HEK293 (cell line): ENCODE results near the gene BDKRB2.

Experiments
- CTCF ChIA-PET: fragments of 350-600 bp; formaldehyde crosslinking; extraction: SDS; loops from one replicate; lab custom pipeline; 2021; ENCODE audit warnings: antibody characterized with exemption; lab: Yijun Ruan, JAX
- POLR2A ChIA-PET: fragments of 300-600 bp; formaldehyde crosslinking; extraction: SDS; loops from one replicate; lab custom pipeline; 2020; ENCODE audit warnings: antibody characterized with exemption, inconsistent platforms; lab: Yijun Ruan, JAX
- H3K27ac ChIP-seq: fragments of 200-500 bp; sonication (Bioruptor generic); 2 replicates; pipeline ENCODE4 v1.5.1; 2014; ENCODE audit warnings: low read depth, low read length, control low read depth, inconsistent platforms; ENCODE audit errors: extremely low read depth
- H3K36me3 ChIP-seq, 2 experiments: fragments of 200-500 bp in 1 of 2; sonication (Bioruptor generic) in 1 of 2; 1 replicate in 1 of 2; 2 replicates in 1 of 2; pipeline ENCODE4 v1.5.1; 2014 to 2017; ENCODE audit warnings: inconsistent platforms in 2 of 2, low read length in 2 of 2; ENCODE audit not compliant: control insufficient read depth in 2 of 2, insufficient read depth in 1 of 2
- H3K4me1 ChIP-seq: fragments of 200-500 bp; sonication (Bioruptor generic); 2 replicates; pipeline ENCODE4 v1.5.1; 2014; ENCODE audit warnings: mild to moderate bottlenecking, low read length, inconsistent platforms; ENCODE audit not compliant: control insufficient read depth, insufficient read depth
- H3K4me3 ChIP-seq: 2 replicates; pipeline ENCODE4 v1.5.1; 2011; ENCODE audit warnings: low read depth, mild to moderate bottlenecking, control low read depth, low read length, moderate library complexity
- H3K9me3 ChIP-seq: fragments of 200-500 bp; sonication (Bioruptor generic); 2 replicates; pipeline ENCODE4 v1.5.1; 2014; ENCODE audit warnings: low read depth, low read length, inconsistent platforms; ENCODE audit not compliant: control insufficient read depth, insufficient read depth
- BCL6B ChIP-seq: fragments of 450-650 bp; formaldehyde crosslinking; IDR thresholded peaks from 2 replicates; pipeline ENCODE4 v1.5.1; 2017; ENCODE audit warnings: missing biosample characterization, missing genetic modification characterization
- GLIS2 ChIP-seq: fragments of 450-650 bp; formaldehyde crosslinking; IDR thresholded peaks from 2 replicates; pipeline ENCODE4 v1.5.1; 2016; ENCODE audit warnings: missing biosample characterization, missing genetic modification characterization
- KLF1 ChIP-seq: fragments of 450-650 bp; formaldehyde crosslinking; IDR thresholded peaks from 2 replicates; pipeline ENCODE4 v1.5.1; 2016; ENCODE audit warnings: missing biosample characterization, missing genetic modification characterization
- PRDM1 ChIP-seq: fragments of 450-650 bp; formaldehyde crosslinking; IDR thresholded peaks from 2 replicates; pipeline ENCODE4; 2016; ENCODE audit warnings: missing biosample characterization, missing genetic modification characterization
- SP2 ChIP-seq: fragments of 450-650 bp; formaldehyde crosslinking; IDR thresholded peaks from 2 replicates; pipeline ENCODE4 v1.5.1; 2016; ENCODE audit warnings: missing biosample characterization, missing genetic modification characterization
- TCF7L2 ChIP-seq: IDR thresholded peaks from 2 replicates; pipeline ENCODE4 v1.6.1; 2011; ENCODE audit warnings: low read depth, mild to moderate bottlenecking, inconsistent platforms, low read length, moderate library complexity, borderline replicate concordance
- WT1 ChIP-seq: fragments of 450-650 bp; formaldehyde crosslinking; IDR thresholded peaks from 2 replicates; pipeline ENCODE4 v1.5.1; 2016; ENCODE audit warnings: missing biosample characterization, missing genetic modification characterization
- ZNF121 ChIP-seq: fragments of 450-650 bp; formaldehyde crosslinking; IDR thresholded peaks from 2 replicates; pipeline ENCODE4 v1.5.1; 2016; ENCODE audit warnings: missing biosample characterization, missing genetic modification characterization
- ZNF155 ChIP-seq: fragments of 450-650 bp; formaldehyde crosslinking; IDR thresholded peaks from 2 replicates; pipeline ENCODE4 v1.5.1; 2016; ENCODE audit warnings: missing biosample characterization, missing genetic modification characterization
- ZNF184 ChIP-seq: fragments of 450-650 bp; IDR thresholded peaks from 2 replicates; pipeline ENCODE4 v1.5.1; 2018; ENCODE audit warnings: missing biosample characterization, mild to moderate bottlenecking, missing genetic modification characterization
- ZNF2 ChIP-seq: fragments of 450-650 bp; formaldehyde crosslinking; IDR thresholded peaks from 2 replicates; pipeline ENCODE4 v1.5.1; 2016; ENCODE audit warnings: missing biosample characterization, missing genetic modification characterization
- ZNF223 ChIP-seq: fragments of 450-650 bp; formaldehyde crosslinking; IDR thresholded peaks from 2 replicates; pipeline ENCODE4 v1.5.1; 2016; ENCODE audit warnings: missing biosample characterization, missing genetic modification characterization
- ZNF239 ChIP-seq: fragments of 450-650 bp; formaldehyde crosslinking; IDR thresholded peaks from 2 replicates; pipeline ENCODE4 v1.5.1; 2016; ENCODE audit warnings: missing biosample characterization, missing genetic modification characterization
- ZNF335 ChIP-seq: fragments of 450-650 bp; formaldehyde crosslinking; conservative IDR thresholded peaks from 2 replicates; pipeline ENCODE4 v1.5.1; 2016; ENCODE audit warnings: missing biosample characterization, missing genetic modification characterization
- ZNF341 ChIP-seq: fragments of 450-650 bp; formaldehyde crosslinking; IDR thresholded peaks from 2 replicates; pipeline ENCODE4; 2016; ENCODE audit warnings: low read depth, missing biosample characterization, missing genetic modification characterization
- ZNF558 ChIP-seq: fragments of 450-650 bp; formaldehyde crosslinking; IDR thresholded peaks from 2 replicates; pipeline ENCODE4 v1.5.1; 2016; ENCODE audit warnings: missing biosample characterization, missing genetic modification characterization
- ZNF571 ChIP-seq: fragments of 450-650 bp; formaldehyde crosslinking; IDR thresholded peaks from 2 replicates; pipeline ENCODE4 v1.5.0; 2017; ENCODE audit warnings: missing biosample characterization, missing genetic modification characterization
- ZNF596 ChIP-seq: fragments of 450-650 bp; IDR thresholded peaks from 2 replicates; pipeline ENCODE4 v1.5.0; 2018; ENCODE audit warnings: missing biosample characterization, mild to moderate bottlenecking, missing genetic modification characterization, moderate library complexity
- ZNF600 ChIP-seq: fragments of 450-650 bp; formaldehyde crosslinking; IDR thresholded peaks from 2 replicates; pipeline ENCODE4 v1.5.1; 2016; ENCODE audit warnings: missing biosample characterization, missing genetic modification characterization
- ZNF624 ChIP-seq: fragments of 450-650 bp; formaldehyde crosslinking; IDR thresholded peaks from 2 replicates; pipeline ENCODE4 v1.5.1; 2017; ENCODE audit warnings: missing biosample characterization, missing genetic modification characterization
- ZNF645 ChIP-seq: fragments of 450-650 bp; formaldehyde crosslinking; IDR thresholded peaks from 2 replicates; pipeline ENCODE4; 2016; ENCODE audit warnings: missing biosample characterization, missing genetic modification characterization
- ZNF792 ChIP-seq: fragments of 450-650 bp; formaldehyde crosslinking; IDR thresholded peaks from 2 replicates; pipeline ENCODE4 v1.5.1; 2016; ENCODE audit warnings: missing biosample characterization, missing genetic modification characterization
- ZSCAN30 ChIP-seq: fragments of 450-650 bp; IDR thresholded peaks from 2 replicates; pipeline ENCODE4 v1.5.1; 2018; ENCODE audit warnings: missing biosample characterization, mild to moderate bottlenecking, missing genetic modification characterization, moderate library complexity
- TF ChIP-seq, protein P1 (sequence below): fragments of 450-650 bp; formaldehyde crosslinking; IDR thresholded peaks from 2 replicates; pipeline ENCODE4 v1.5.1; 2016; ENCODE audit warnings: missing biosample characterization, missing genetic modification characterization

Gene BDKRB2

DNA sequence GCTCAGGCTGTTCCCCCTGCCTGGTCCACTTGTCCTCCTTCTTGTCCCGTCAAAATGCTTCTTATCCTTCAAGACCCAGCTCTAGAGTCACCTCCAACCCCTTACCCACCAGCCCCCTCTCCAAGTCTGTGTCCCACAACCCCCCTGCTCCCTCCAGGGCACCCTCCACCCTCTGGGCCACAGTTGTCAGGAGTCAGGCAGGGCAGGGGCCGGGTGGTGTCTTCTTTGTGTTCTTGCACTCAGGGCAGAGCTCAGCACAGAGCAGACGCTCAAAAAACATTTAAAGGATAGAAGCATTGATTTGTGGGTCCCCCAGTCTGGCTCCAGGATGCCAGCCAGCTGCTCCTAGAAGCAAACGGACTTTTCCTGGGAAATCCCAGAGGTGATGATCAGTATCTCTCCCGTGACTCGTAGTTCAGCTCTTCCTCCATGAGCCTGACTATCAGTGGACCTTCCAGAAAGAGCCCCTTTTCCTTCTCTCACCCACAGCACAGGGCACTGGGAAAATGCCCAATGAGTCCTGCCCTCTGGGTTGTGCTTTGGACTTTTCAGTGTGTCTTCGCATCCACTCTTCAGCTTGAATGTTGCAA is 34.1 kb downstream of the BDKRB2 start (continued):
- no peak for TF ChIP-seq ZNF155 (tag by site-specific recombination)
- TF ChIP-seq ZNF624 = no peak
- TF ChIP-seq ZNF600 = no peak
- TF ChIP-seq ZNF2 (tag by site-specific recombination) = no peak
- TF ChIP-seq ZNF571 (tag by site-specific recombination) = no peak
- no peak for TF ChIP-seq ZNF341 (tag by site-specific recombination)
- TF ChIP-seq ZNF645 (tag by site-specific recombination) = no peak
- no peak for TF ChIP-seq ZNF335

- CTCF ChIA-PET = interaction anchor here (0.6 kb wide), 1 partner anchor 49 kb away, joined by 3 read pairs; no protein-coding TSS in a partner anchor
- no peak for TF ChIP-seq ZNF335
- TF ChIP-seq KLF1 (tag by site-specific recombination) = peak; percentile 44
- TF ChIP-seq ZSCAN30 (tag by site-specific recombination) = no peak
- TF ChIP-seq PRDM1 = no peak
- TF ChIP-seq TCF7L2 = no peak
- no peak for TF ChIP-seq SP2
- no peak for TF ChIP-seq GLIS2
- no peak for TF ChIP-seq ZNF792 (tag by site-specific recombination)
- 0 out of 2 replicates have a peak, but pooled peaks have one; percentile 22 for TF ChIP-seq WT1 (tag by site-specific recombination)
- no peak for TF ChIP-seq ZNF596 (tag by site-specific recombination)
- TF ChIP-seq ZNF121 = no peak
- no peak for TF ChIP-seq ZNF558
- TF ChIP-seq ZNF184 (tag by site-specific recombination) = no peak
- POLR2A ChIA-PET = no interaction called here
These were observed 35.1 kb downstream of the BDKRB2 start for GRCh38 chr14:96239711-96240141.

GRCh38 chr14:96240641-96241040 is 36.0 kb downstream of the BDKRB2 start:
- Histone ChIP-seq H3K4me1 (no peaks in the 10 kb centered on the region), H3K36me3 (no peaks in the 10 kb centered on the region), H3K9me3 (no peaks in the 10 kb centered on the region), H3K4me3 (no peak overlapping the region), H3K27ac (no peak overlapping the region)
- CTCF ChIA-PET = no interaction called here
- POLR2A ChIA-PET = interaction anchor here (0.6 to 0.7 kb wide), 2 partner anchors 133 to 675 kb away, joined by 3 read pairs; no protein-coding TSS in a partner anchor
- TF ChIP-seq ZNF239 (tag by site-specific recombination) = no peak

More at GRCh38 chr14:96239711-96240141, 35.1 kb downstream of the BDKRB2 start:
- H3K36me3 ChIP-seq = no peaks in the 10 kb centered on the region
- no peaks in the 10 kb centered on the region for H3K4me1 ChIP-seq
- H3K4me3 ChIP-seq = no peak overlapping the region
- no peak overlapping the region for H3K27ac ChIP-seq
- no peaks in the 10 kb centered on the region for H3K9me3 ChIP-seq

DNA sequence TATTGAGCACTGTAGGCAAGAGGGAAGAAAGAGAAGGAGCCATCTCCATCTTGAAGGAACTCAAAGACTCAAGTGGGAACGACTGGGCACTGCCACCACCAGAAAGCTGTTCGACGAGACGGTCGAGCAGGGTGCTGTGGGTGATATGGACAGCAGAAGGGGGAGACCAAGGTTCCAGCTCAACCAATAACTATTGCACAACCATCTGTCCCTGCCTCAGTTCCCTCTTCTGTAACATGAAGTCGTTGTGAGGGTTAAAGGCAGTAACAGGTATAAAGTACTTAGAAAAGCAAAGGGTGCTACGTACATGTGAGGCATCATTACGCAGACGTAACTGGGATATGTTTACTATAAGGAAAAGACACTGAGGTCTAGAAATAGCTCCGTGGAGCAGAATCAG is 37.5 kb downstream of the BDKRB2 start:
- TF ChIP-seq BCL6B (tag by site-specific recombination) (no peak), ZNF223 (tag by site-specific recombination) (no peak)
- TF ChIP-seq, protein P1, sequence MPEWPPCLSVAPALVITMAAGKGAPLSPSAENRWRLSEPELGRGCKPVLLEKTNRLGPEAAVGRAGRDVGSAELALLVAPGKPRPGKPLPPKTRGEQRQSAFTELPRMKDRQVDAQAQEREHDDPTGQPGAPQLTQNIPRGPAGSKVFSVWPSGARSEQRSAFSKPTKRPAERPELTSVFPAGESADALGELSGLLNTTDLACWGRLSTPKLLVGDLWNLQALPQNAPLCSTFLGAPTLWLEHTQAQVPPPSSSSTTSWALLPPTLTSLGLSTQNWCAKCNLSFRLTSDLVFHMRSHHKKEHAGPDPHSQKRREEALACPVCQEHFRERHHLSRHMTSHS (tag by site-specific recombination) = no peak
- Histone ChIP-seq H3K4me1 (no peaks in the 10 kb centered on the region), H3K27ac (no peak overlapping the region), H3K4me3 (no peak overlapping the region), H3K9me3 (no peaks in the 10 kb centered on the region), H3K36me3 (no peaks in the 10 kb centered on the region)
- CTCF ChIA-PET = no interaction called here
- POLR2A ChIA-PET = interaction anchor here (0.6 kb wide), 1 partner anchor 106 kb away, joined by 3 read pairs; no protein-coding TSS in a partner anchor
